Breast epithelium (tissue), 4 donors: Measurements from ENCODE around the gene CFAP97D1. TPM values are rescaled to one million over a fixed set of nuclear protein-coding genes. Genes with fewer than 3 reads are reported as not detected.

Experiments used
- DNase-seq, 2 donors: peaks; one replicate each; pipeline ENCODE4 v3.0.0-alpha.2; 2019; ENCODE audit warnings: low spot score in 2 of 2
- H3K27ac ChIP-seq, 2 donors: fragments of 200-600 bp; sonication (generic) in 1 of 2; one replicate each; pipeline ENCODE4 v1.5.1; 2016 to 2019; ENCODE audit warnings: mild to moderate bottlenecking in 1 of 2
- H3K27me3 ChIP-seq, 2 donors: fragments of 200-600 bp; sonication (generic) in 1 of 2; one replicate each; pipeline versions ENCODE4 v1.5.1 to v1.6.0; 2017 to 2019; ENCODE audit warnings: control low read depth in 1 of 2, mild to moderate bottlenecking in 1 of 2
- H3K36me3 ChIP-seq: fragments of 200-600 bp; one replicate; pipeline ENCODE4 v1.5.1; 2019
- H3K4me1 ChIP-seq, 2 donors: fragments of 200-600 bp; sonication (generic); one replicate each; pipeline ENCODE4 v1.5.1; 2016 to 2019; ENCODE audit warnings: control low read depth in 1 of 2
- H3K4me3 ChIP-seq, 3 donors: fragments of 200-600 bp; sonication (generic); 1 replicate in 2 of 3; 2 replicates in 1 of 3; pipeline ENCODE4 v1.5.1; 2016 to 2019; ENCODE audit warnings: mild to moderate bottlenecking in 3 of 3, moderate library complexity in 2 of 3
- H3K9me3 ChIP-seq, 2 donors: fragments of 200-600 bp; sonication (generic) in 1 of 2; one replicate each; pipeline ENCODE4 v1.5.1; 2016 to 2019; ENCODE audit warnings: control low read depth in 1 of 2
- POLR2A ChIP-seq: fragments of 450-650 bp; IDR thresholded peaks from one replicate; pipeline ENCODE4 v1.6.1; 2016; ENCODE audit warnings: antibody characterized with exemption, mild to moderate bottlenecking, moderate library complexity
- POLR2AphosphoS5 ChIP-seq, 3 donors: sonication (generic); formaldehyde crosslinking; IDR thresholded peaks; one replicate each; pipeline ENCODE4 v1.6.1; 2017; ENCODE audit warnings: antibody characterized with exemption in 3 of 3
- intact Hi-C: fragments of 100-400 bp; cut with DNase I; formaldehyde crosslinking; loops from one replicate; pipeline ENCODE4 v1.15.1; 2023; ENCODE audit warnings: low total_unique reads
- total RNA-seq, 3 donors: library from RNA; depleted of rRNA; stranded (reverse); fragments of >200 nt; gene quantifications; one replicate each; pipeline ENCODE4 v1.1.0, GENCODE V29; 2016
- TF ChIP-seq, protein P1 (sequence below), 3 donors: fragments of 450-650 bp; IDR thresholded peaks; one replicate each; pipeline ENCODE4 v1.5.1; 2016 to 2017; ENCODE audit warnings: antibody characterized with exemption in 3 of 3, mild to moderate bottlenecking in 3 of 3, moderate library complexity in 3 of 3

Gene CFAP97D1
- total RNA-seq, 3 donors from 2014 or later: 0.16 TPM; not detected in 2

DNA sequence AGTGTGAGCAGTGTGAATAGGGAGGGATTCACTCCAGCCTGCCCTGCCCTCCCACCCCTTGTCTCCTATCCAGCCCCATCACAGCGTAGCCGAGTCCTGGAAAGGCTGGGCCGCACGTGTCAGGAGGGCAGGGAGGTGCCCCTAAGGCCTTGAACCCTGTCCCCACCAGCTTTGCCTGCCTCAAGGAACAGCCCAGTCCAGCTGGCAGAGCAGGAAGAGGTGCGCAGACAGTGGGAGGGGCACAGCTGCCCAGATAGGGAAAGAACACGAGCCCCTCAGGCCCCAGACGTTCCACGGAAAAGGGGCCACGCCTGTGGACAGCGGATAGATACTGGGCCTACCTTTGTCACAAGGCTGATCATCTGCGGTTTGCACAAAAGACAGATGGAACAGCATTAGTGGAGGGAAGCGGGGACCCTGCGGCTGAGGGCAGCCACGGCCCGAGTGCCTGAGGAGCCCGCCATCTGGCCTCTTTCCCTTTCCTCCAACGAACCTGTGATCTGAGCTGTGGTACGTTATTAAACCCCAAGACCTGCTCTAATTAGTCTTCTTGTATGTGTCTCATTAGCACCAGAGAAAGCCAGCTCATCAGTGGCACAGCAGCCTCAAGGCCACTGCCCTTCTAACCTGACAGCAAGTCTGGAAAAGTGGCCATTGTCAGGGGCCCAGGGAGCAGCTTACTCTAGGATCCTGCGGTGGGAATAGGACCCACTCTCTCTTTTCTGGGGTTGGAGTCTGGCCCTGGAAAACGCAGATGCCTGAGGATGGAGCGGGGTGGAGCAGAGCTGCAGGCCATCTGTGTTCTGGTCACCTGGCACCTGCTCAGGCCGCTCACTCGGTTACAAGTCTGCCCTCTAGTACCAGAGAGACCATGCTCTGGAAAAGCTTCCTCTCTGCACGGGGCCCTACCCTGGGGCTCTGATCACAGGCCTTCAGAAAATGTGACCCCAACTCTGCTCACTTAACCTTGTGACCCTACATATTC lies 36.4 kb downstream of the CFAP97D1 start:
- Histone ChIP-seq H3K4me1 (no peaks in the 10 kb centered on the region), H3K36me3 (no peaks in the 10 kb centered on the region), H3K9me3 (no peaks in the 10 kb centered on the region), H3K4me3 (no peak overlapping the region), H3K27me3 (no peaks in the 10 kb centered on the region), H3K27ac (no peak overlapping the region)
- intact Hi-C loops: no loop called here
- DNase-seq: no peak
- TF ChIP-seq, protein P1, sequence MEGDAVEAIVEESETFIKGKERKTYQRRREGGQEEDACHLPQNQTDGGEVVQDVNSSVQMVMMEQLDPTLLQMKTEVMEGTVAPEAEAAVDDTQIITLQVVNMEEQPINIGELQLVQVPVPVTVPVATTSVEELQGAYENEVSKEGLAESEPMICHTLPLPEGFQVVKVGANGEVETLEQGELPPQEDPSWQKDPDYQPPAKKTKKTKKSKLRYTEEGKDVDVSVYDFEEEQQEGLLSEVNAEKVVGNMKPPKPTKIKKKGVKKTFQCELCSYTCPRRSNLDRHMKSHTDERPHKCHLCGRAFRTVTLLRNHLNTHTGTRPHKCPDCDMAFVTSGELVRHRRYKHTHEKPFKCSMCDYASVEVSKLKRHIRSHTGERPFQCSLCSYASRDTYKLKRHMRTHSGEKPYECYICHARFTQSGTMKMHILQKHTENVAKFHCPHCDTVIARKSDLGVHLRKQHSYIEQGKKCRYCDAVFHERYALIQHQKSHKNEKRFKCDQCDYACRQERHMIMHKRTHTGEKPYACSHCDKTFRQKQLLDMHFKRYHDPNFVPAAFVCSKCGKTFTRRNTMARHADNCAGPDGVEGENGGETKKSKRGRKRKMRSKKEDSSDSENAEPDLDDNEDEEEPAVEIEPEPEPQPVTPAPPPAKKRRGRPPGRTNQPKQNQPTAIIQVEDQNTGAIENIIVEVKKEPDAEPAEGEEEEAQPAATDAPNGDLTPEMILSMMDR (IDR thresholded peaks at IDR 0.05): no peak
- TF ChIP-seq POLR2AphosphoS5 (IDR thresholded peaks at IDR 0.05) (no peak), POLR2A (no peak)

DNA sequence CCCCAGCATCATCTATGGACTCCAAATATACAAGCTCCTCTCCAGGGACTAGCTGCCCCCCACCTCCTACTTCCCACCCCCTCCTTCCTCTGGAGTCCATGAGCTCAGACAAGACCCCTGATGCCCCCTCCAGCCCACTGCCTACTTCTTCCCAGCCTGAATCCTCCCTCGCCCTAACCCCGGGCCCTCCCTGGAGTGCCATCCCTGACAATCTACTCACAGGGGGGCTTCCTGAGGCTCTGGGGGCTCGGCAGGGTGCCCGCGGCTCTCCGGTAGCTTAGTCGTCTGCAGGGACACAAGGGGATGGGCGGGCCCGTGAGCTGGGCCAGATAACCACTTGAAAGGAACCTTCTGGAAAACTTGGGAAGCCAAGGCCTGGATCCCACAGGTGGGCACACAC lies 37.6 kb downstream of the CFAP97D1 start:
- no peaks in the 10 kb centered on the region for H3K36me3 ChIP-seq
- no peak overlapping the region for H3K27ac ChIP-seq
- intact Hi-C loops: no loop called here
- no peak for DNase-seq
- H3K9me3 ChIP-seq: no peaks in the 10 kb centered on the region
- no peak for TF ChIP-seq POLR2AphosphoS5 (IDR thresholded peaks at IDR 0.05)
- TF ChIP-seq, protein P1 (IDR thresholded peaks at IDR 0.05): no peak
- TF ChIP-seq POLR2A: no peak
- H3K4me3 ChIP-seq: no peak overlapping the region
- H3K27me3 ChIP-seq: no peaks in the 10 kb centered on the region
- H3K4me1 ChIP-seq: peaks cover 0 to under 1% of the 10 kb centered on the region in 2 donors

DNA sequence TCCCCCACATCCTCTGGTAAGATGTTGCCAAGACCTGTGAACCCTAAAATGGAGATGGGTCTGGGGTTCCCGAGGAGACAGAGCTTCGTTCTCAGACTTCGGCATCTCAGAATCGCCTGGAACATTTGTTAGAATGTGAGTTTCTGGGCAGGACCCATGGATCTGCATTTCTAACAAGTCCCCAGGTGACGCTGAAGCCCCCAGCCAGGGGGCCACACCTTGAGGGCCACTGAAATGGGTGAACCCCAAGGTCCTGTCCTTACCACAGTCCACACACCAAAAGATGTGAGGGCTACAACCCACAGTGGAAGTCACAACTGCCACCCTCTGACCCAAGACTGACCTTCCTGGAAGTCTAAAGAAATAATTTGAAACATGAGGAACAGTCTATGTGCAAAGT lies 38.7 kb downstream of the CFAP97D1 start:
- Histone ChIP-seq H3K27me3 (no peaks in the 10 kb centered on the region), H3K4me1 (peaks cover 0 to 8% of the 10 kb centered on the region in 2 donors), H3K27ac (no peak overlapping the region), H3K36me3 (no peaks in the 10 kb centered on the region), H3K9me3 (no peaks in the 10 kb centered on the region), H3K4me3 (no peak overlapping the region)
- intact Hi-C loops: no loop called here
- no peak for TF ChIP-seq POLR2AphosphoS5 (IDR thresholded peaks at IDR 0.05)
- TF ChIP-seq, protein P1 (IDR thresholded peaks at IDR 0.05): no peak
- TF ChIP-seq POLR2A: no peak
- no peak for DNase-seq

DNA sequence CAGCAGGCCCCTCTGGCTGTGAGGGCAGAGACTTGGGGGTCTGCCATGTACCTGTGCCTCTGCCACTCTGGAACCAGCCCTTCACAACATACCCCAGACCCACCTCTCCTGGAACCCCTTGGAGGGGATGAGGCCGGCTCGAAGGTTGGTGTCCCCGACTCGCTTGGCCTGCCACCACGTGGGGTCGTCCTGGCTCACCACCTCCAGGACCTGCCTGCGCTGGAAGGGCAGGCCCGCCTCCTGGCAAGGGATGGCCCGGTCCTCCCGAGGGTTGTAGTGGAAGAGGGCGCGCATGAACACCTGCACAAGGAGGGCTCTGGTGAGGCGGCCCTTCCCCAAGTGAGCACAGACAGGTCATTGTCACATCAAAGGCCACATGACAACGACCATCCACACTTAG lies 40.5 kb downstream of the CFAP97D1 start:
- H3K36me3 ChIP-seq: no peaks in the 10 kb centered on the region
- no peaks in the 10 kb centered on the region for H3K27me3 ChIP-seq
- no peak overlapping the region for H3K27ac ChIP-seq
- TF ChIP-seq POLR2A (no peak), POLR2AphosphoS5 (IDR thresholded peaks at IDR 0.05) (no peak)
- TF ChIP-seq, protein P1 (IDR thresholded peaks at IDR 0.05): no peak
- DNase-seq: no peak
- H3K4me1 ChIP-seq: peaks cover 0 to 8% of the 10 kb centered on the region in 2 donors
- intact Hi-C loops: no loop called here
- no peak overlapping the region for H3K4me3 ChIP-seq
- no peaks in the 10 kb centered on the region for H3K9me3 ChIP-seq

DNA sequence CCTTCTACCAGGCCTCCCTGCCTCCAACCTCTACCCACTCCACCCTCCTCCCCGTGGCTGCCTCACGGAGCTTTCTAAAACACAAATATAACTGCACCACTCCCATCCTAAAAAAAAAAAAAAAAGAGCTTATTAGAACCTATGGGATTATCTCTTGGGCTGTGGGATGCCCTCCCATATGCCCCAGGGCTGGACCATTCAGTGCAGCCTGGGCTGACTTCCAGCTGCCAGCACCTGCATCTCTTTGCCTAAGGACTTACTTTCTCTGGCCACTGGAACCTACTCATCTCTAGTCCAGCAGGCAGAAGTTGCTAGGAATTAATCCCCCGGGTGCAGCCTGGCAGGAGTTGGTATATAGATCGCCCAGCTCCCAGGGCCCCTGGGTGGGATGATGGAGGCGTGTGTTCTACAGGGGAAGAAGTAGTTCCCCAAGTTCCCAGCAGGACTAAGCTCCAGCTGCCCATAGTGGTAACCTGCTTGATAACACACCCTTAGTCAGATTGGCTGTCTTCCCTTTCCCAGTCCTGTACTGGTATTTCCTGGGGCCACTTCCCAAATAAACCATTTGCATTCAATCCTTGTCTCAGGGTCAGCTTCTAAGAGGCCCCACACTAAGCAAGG lies 42.4 kb downstream of the CFAP97D1 start:
- intact Hi-C loops: no loop called here
- Histone ChIP-seq H3K4me1 (peaks cover 0 to 8% of the 10 kb centered on the region in 2 donors), H3K36me3 (no peaks in the 10 kb centered on the region), H3K27ac (peak overlapping the region; percentile 77 to 84), H3K27me3 (no peaks in the 10 kb centered on the region), H3K4me3 (no peak overlapping the region), H3K9me3 (no peaks in the 10 kb centered on the region)
- TF ChIP-seq POLR2A (no peak), POLR2AphosphoS5 (IDR thresholded peaks at IDR 0.05) (no peak)
- TF ChIP-seq, protein P1 (IDR thresholded peaks at IDR 0.05): no peak
- no peak for DNase-seq
